DMS114 treated with DMSO at 0.1 percent for 48 hours (cell line): ENCODE data around the gene CYLD.

Source experiments
- DNase-seq: peaks from one replicate; lab custom pipeline; 2025; ENCODE audit not compliant: unreplicated experiment; lab: John Stamatoyannopoulos, UW

CYLD gene

DNA sequence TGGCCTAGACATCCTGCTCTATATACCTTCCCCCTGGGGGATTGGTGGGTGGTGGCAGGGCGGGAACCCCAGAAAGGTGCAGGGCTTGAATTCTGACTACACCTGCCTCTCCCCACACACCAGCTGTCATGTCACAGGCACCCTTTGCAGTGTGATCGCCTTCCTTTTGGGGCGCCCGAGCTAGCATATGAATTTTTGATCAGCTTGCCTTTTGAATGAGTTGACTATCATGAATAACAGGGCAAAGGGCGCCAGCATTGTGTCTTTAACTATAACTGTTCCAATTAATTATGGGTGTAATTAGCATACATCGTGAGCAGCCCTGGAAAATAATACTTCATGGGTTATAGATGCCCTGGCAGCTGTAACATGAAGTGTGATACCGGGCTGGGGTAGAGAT, 72.7 kb downstream of the CYLD start:
- DNase-seq: no peak

DNA sequence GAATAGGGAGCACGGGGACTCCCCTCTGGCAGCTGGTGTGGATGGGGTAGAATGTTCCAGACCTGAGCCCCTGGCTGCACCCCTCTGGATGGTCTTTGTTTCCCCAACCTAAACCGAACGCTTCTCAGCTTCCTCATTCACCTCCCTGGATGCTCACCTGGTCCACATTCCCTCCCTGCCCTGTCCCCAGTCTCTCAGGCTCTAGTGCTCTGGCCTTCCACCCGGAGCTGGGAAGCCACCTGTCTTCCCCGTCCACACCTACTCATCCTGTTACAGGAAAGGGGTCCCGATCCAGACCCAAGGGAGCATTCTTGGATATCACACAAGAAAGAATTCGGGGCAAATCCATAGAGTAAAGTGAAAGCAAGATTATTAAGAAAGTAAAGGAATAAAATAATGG, 73.5 kb downstream of the CYLD start:
- DNase-seq: no peak

DNA sequence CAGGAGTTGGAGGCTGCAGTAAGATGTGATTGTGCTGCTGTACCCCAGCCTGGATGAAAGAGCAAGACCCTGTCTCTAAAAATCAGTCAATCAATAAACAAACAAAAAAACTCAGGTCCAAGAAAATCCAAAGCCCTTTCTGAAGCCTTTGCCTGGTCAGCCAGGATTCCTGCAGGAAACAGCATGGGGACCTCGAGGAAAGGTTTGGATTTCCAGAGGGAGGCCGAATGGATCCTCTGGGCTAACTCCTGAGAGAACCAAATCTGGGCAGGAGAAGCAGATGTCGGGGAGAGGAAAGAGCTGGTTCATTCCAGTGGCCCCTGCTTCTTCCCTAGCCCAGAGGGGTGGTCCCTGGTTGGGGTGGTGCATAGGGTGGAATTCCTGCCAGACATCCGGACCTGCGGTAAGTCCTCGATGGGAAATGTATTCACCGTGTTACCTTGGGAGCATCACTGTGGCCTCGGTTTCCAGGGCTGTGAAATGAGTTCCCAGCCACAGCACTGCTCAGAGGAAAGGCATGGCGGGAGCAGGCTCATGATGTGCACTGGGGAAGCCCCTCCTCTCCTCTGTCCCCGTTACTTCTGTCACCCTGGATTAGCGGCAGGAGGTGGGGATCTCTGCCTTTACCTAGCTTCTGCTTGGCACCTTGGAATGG, 75.1 kb downstream of the CYLD start:
- DNase-seq: no peak

DNA sequence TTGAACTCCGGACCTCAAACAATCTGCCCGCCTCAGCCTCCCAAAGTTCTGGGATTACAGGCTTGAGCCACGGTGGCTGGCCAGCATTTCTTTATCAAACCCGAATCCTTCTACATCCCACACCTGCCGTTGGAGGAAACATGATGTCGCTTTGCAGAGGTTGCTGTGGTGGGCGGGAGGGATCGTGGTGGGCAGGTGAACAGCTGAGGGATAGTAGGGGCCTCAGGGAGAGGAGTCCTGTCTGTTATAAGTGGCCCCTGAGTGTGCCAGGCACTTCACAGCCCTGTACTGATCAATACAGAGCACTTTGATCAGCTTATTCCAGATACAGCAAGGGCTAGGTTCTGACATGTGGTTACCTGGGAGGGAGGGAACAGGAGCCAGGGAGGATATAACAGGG, 76.5 kb downstream of the CYLD start:
- DNase-seq: no peak

DNA sequence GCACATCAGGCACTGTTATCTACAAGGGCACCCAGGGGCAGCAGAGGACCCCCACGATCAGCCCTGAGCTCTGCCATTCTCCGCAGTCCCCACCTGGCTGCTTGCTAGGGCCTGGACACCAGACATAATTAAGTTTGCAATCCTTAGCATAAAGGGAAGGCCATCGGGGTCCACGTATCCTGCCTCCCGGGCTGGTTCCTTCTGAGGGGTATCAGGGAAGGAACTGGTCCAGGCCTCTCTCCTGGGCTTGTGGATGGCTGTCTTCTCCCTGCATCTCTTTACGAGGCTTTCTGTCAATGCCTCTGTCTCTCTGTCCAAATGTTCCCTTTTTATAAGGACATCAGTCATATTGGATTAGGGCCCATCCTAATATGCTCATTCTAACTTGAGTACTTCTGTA, 77.8 kb downstream of the CYLD start:
- DNase-seq: no peak

DNA sequence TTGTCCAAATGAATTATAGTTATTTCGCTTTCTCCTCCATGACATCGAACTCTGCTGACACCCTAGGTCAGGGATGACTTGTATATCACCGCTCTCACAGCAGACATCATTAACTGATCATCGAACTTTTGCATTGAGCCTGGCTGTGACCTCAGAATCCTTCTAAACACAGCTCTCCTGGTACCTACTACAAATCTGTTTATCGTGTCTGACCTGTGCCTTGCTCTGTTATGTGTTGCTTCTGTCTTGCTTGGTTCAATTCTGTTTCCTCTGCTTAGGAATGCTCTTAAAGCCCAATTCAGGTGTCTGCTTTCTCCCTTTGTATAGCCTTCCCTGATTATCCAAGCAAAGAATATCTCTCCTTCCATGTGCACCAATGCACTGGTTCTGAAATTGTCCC, 78.3 kb downstream of the CYLD start:
- no peak for DNase-seq

DNA sequence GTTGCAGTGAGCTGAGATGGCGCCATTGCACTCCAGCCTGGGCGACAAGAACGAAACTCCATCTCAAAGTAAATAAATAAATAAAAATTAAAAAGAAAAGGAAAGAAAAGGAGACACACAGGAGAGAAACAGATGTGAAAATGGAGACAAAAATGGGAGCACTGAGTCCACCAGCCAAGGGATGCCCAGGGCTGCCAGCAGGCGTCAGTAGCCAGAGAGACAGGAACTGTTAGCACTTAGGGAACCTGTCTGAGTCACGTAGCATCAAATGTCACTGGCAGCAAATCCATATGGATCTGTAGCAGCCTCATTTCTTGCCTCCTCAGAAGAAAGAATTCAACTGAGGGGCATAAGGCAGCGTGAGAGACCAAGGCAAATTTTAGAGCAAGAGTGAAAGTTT, 79.7 kb downstream of the CYLD start:
- no peak for DNase-seq

DNA sequence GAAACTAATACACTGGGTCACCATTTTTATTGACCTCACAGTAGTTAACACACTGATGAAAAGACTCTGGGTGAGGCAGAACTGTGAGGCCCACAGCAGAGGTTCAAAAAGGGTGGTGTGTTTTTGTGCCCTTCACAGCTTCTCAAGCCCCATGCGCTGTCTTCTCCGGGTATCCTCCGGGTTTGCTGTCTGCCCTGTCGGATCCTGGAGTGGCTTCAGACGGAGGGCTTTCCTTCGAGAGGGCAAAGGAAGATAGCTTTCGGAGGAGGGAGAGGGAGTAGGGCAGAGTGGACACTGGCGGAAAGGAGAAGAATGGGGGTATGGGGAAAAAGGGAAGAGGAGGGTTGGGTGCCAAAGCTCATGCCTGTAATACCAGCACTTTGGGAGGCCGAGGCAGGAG, 80.8 kb downstream of the CYLD start:
- DNase-seq: no peak

DNA sequence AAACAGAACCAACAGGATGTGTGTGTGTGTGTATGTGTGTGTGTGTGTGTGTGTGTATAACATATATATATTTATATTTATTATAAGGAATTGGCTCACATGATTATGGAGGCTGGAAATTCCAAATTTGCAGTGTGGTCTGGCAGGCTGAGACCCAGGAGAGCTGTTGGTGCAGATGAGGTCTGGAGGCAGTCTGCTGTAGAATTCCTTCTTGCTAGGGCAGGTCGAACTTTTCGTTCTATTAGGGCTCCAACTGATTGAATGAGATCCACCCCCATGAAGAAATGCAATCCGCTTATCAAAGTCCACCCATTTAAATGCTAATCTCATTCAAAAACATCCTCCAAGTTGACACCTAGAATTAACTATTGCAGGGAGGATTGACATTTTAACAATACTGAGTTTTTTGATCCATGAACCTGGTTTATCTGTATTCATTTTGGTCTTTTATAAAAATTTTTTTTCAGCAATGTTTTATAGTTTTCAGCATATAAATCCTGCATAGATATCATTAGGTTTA, 85.0 kb downstream of the CYLD start:
- no peak for DNase-seq

DNA sequence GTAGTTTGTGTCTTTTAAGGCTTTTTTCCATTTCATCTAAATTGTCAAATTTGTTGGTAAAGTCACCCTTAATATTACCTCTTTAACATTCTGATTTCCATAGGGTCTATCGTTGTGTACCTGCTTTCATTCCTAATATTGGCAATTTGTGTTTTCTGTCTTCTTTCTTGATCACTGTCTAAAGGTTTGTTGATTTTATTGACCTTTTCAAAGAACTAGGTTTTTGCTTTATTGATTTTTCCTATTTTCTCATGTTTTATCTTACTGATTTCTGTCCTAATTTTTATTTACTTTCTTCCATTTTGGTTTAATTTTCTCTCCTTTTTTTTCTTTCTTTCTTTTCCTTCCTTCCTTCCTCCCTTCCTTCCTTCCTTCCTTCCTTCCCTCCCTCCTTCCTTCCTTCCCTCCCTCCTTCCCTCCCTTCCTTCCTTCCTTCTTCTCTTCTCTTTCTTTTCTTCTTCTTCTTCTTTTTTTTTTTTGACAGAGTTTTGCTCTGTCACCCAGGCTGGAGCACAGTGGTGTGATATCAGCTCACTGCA, 86.3 kb downstream of the CYLD start:
- DNase-seq: no peak

DNA sequence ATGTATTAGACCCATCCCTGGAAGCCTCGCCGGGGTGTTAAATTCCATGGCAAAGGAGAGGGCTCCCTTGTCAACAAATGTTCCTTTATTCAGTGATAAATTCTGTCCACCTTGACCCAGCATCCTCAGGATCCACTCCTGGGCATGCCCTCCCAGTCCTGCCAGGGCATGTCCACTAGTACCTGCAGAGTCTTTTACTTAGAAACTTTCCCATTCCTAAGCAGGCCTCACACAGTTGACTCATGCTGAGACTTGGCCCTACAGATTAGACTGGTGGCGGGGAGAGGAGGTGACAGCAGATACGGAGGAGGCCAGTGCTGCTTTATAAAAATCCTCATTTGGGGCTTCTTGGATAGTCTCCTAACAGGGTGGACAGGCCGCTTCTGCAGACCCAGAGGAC, 88.8 kb downstream of the CYLD start:
- no peak for DNase-seq

DNA sequence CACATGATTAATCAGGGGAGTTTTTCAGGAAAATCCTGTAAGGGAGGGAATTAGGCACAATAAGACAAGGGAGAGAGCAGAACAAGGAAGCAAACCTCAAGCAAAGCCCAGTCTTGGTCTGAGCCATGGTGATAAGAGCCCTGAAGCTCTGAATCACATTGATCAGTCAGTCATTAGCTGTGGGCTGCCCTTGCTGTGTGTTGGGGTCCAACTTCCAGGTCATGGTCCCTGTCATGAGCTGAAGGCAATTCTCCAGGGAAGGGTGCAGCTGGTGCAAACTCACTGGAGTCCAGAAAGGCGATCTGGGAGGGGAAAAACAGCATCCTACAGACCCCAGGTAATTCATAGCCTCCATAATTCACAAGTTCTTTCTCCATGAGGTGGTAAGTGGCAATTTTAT, 89.9 kb downstream of the CYLD start:
- no peak for DNase-seq

DNA sequence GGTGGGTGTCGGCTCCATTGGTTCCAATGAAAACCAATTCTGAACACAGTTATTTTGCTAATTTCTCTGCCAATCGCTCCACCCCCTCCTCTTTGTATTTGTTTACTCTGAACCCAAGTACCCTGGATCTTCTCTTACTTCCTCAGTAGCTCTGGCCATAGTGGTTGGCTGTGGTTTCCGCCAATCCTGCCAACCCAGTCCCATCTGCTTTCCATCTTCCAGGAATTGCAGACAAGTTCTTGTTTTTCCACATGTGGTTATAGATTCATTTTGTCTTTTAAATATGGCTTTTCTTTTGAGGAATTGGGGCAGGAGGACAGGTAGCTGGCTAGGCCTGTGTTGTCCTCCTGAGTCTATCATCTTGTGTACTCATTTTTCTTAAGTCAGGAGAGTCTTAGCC, 92.0 kb downstream of the CYLD start:
- DNase-seq: no peak

DNA sequence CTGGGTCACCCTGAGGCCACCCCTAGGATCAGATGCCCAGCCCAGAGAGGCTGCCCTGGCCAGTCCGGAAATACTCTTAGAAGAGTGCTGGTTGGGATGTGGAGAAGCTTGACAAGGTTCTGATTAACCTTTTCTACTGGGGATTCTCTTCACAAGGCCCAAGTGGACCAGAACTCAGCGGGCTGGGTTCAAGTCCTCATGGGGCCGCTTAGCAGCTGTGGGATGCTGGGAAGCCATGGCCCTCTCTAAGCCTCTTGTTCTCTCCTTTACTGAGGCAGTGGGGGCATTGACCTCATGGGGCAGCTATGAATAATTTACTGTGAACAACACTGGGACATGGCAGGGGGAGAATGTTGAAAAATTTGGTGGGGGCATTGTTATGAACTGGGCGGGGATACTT, 92.8 kb downstream of the CYLD start:
- DNase-seq: no peak

DNA sequence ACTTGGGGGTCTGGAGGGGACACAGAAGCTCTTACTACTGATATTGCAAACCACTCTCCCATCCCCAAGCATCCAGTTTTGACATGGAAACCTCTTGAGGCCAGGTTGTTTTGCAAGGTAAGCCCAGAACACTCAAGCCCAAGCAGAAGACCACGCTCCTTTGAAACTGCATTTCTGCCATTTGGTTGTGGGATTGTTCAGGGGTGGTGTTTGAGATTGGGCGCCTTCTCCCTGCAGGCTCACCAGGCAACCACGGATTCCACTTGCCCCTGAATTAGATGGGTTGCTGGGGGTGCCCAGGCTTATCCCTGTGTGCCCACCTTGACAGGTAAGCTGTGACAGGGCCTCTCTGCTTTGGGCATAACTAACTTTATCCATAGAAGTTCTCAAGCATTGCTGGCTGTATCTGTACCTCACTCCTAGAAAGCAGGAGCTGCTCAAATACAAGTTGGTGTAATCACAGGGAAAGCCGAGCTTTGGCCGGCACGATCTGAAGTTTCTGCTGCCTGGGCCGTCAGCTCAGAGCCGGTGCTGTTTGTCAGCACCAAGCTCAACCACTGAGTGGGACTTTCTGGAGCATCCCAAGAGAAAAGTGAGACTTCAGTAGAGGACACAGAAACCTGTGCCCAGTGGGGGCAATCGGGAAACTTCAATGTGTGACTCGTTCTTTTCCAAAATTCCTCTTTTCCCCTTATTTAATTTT, 93.6 kb downstream of the CYLD start:
- no peak for DNase-seq

DNA sequence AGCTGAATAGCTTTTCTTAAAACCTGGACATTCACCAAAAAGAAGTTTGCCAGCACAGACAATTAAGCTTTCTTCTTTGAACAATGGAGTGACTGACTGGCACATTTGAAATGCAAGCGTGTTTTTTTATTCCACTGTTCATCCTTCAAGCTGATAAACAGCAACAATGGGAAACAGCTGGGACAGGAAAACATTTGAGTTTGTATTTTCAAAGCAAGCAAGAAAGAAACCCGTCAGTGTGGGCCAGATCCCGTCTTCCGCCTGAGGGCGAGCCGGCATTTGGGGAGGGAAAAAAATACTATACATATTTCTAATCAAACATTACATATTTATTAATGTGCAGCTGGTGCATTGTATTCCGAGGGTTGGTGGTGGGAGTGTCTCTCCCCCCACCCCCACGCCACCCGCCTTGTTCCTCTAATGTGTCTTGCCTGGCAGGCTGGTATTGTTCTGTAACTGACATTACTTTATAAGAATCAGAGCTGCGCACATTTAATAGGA, 94.3 kb downstream of the CYLD start:
- no peak for DNase-seq

DNA sequence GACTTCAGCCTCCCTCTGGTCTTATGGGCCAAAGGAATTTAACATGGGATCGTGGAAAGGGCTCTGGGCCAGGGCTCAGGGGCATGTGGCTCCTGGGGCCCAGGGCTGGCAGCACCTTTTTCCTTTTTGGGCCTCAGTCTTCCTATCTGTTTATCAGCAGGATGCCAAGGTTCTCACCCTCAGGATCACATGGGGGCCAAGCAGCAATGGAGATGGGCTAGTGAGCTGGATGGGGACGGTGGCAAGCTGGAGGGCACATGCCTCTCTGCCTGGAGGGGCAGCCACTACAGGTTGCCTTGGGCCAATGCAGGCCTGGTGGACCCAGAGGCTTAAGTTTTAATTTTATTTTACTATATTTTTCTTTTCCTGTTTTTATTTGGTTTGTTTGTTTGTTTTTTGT, 95.4 kb downstream of the CYLD start:
- no peak for DNase-seq

DNA sequence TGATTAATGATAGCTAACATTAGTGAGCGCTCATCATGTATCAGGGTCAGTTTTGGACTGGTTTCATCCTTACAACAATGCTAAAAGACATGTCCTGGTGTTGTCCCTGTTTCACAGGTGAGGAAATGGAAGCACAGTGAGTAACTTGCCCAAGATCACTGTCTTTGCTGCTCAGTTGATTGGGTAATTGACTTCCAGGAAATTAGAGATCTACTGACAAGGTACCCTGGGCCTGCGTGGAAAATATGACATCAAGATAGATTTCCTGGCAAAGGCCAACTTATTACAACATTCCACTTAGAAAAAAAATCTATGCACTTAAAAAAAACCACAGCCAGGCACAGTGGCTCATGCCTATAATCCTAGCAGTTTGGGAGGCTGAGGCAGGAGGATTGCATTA, 96.3 kb downstream of the CYLD start:
- no peak for DNase-seq

DNA sequence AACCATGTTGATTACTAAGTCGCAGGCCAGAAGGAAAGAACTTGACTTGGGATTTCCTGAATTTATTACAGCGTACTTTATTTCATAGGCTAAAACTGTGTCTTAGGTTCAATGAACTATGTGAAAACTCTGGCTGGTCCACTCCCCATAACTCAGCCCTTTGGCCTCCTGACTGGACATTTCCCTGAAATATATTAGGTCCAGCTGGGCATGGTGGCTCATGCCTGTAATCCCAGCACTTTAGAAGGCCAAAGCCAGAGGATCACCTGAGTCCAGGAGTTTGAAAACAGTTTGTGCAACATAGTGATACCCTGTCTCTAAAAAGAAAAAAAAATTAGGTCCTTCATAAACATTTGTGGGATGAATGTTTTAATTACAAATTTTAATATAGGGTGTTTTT, 97.0 kb downstream of the CYLD start:
- DNase-seq: no peak

DNA sequence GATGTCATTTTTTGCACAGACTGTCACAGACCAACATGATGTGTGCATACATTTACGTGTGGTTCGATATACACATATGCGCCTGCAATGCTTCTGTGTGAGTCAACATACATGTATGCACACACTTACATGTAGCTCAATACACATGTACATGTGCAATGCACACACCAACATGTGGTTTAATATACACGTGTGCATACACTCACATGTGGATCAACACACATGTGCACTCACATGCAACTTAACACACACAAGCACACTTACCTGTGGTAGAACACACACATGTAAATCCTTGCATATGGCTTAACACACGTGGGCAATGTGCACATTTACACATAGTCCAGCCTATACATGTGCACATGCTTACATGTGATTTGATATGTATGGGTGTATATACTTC, 97.5 kb downstream of the CYLD start:
- DNase-seq: no peak

DNA sequence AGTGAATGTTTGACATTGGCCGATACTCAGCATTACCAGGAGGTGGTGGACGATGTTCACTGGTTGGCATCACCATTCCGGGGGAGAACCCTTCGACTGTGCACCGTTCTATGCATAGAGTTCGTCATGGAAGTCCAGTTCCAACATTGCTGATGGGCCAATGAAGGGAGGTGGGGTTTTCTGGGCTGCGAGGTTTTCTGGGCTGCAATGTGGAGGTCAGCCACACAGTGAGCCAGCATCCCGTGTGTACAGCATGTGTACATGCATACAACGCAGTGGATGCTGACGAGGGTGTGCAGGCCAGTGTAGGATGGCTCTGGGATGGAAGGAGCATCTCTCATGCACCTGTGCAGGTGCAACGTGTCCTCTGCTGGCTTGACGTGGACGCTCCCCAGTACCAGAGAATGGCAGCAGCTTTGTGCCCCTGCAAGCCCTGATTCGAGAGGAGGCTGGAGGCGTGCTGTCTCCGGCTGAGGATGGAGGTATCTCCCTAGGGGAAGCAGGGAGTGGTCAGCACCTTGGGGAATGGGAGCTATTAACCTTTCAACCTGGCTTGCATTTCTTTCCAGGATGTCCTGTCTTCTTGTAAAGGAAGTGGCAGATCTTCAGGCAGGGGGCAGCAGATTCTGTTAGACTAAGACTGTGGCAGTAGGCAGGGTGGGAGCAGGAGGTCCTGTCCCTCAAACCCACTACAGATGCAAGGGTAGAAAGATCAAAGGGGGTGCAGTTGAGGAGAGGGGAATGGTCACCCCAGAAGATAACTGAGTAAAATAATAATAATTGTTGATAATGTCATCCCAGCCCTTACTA, 98.2 kb downstream of the CYLD start:
- DNase-seq: no peak
